Astrocyte (in vitro differentiated cells and primary cell): Measurements from ENCODE around the gene WDR89.

ENCODE experiments used
- CTCF ChIP-seq: IDR thresholded peaks from 2 replicates; pipeline ENCODE4 v1.5.1; 2011; ENCODE audit warnings: low read depth, mild to moderate bottlenecking, inconsistent platforms, low read length, moderate library complexity; ENCODE audit not compliant: insufficient read depth
- EZH2 ChIP-seq: IDR thresholded peaks from 2 replicates; pipeline ENCODE4 v1.6.1; 2012; ENCODE audit warnings: mild to moderate bottlenecking, low read length, inconsistent platforms; ENCODE audit not compliant: insufficient read depth

GRCh38 chr14:63659726-63660125, 18.1 kb upstream of the WDR89 start:
- TF ChIP-seq CTCF (no peak), EZH2 (no peak)
